HL-60 (cell line): Measurements from ENCODE around the gene TTC27.

ENCODE experiments used
- CTCF ChIP-seq: IDR thresholded peaks from one replicate; pipeline ENCODE4 v1.5.1; 2011; ENCODE audit warnings: low read length, control low read depth, inconsistent platforms; ENCODE audit not compliant: insufficient read depth
- POLR2AphosphoS5 ChIP-seq: IDR thresholded peaks from 2 replicates; pipeline ENCODE4 v1.6.1; 2012; ENCODE audit warnings: low read depth
- REST ChIP-seq: IDR thresholded peaks from 2 replicates; pipeline ENCODE4 v1.6.1; 2012; ENCODE audit warnings: low read depth; ENCODE audit not compliant: insufficient replicate concordance

DNA sequence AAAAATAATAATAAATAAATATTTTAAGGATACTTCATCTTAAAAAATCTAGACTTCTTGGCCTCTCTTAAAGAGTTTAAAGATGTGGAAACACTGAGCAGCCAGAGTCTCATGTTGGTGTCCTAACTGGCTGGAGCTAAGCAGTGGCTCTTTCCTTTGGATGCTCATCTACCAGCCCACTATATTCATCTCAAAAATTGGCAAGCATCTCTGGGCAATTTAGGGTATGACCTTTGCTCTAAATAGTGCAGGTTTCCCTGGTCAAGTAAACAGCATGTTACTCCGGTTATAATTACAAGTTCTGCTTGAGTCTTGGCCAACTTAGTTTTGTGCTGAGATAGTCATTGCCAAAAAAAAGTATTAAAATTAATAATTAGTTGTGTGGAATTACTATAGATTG, 117.8 kb downstream of the TTC27 start:
- TF ChIP-seq REST: no peak
- TF ChIP-seq CTCF: no peak
- TF ChIP-seq POLR2AphosphoS5: no peak
